ENCODE measurements around the gene DCP2.

DNA sequence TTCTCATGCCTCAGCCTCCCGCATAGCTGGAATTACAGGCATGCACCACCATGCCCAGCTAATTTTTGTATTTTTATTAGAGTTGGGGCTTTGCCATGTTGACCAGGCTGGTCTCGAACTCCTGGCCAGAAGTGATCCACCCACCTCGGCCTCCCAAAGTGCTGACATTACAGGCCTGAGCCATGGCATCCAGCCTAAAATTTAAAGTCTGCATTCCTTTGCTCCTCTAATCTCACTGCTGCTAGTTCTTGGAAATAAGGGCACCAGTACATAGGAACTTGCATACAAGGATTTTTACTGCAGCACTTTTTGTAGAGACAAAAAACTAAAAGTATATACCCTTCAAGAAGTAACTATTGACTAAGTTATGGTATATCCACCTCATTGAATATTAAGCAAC, 20.0 kb upstream of the DCP2 start:
- TF ChIP-seq, protein P1, sequence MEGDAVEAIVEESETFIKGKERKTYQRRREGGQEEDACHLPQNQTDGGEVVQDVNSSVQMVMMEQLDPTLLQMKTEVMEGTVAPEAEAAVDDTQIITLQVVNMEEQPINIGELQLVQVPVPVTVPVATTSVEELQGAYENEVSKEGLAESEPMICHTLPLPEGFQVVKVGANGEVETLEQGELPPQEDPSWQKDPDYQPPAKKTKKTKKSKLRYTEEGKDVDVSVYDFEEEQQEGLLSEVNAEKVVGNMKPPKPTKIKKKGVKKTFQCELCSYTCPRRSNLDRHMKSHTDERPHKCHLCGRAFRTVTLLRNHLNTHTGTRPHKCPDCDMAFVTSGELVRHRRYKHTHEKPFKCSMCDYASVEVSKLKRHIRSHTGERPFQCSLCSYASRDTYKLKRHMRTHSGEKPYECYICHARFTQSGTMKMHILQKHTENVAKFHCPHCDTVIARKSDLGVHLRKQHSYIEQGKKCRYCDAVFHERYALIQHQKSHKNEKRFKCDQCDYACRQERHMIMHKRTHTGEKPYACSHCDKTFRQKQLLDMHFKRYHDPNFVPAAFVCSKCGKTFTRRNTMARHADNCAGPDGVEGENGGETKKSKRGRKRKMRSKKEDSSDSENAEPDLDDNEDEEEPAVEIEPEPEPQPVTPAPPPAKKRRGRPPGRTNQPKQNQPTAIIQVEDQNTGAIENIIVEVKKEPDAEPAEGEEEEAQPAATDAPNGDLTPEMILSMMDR (IDR thresholded peaks at IDR 0.05; ENCODE audit: low read depth, low read length, poor library complexity, severe bottlenecking) = no peak
- TF ChIP-seq EZH2phosphoT487 (IDR thresholded peaks at IDR 0.05; ENCODE audit: borderline replicate concordance, low read length) = no peak
